AG10803 (cell line): ENCODE results near the gene SIDT2.
A peak's percentile ranks its signal among the peaks of the same experiment; 100 is the strongest.

Source experiments
- DNase-seq: peaks from one replicate; pipeline ENCODE4 v3.0.0; 2010; ENCODE audit warnings: low read depth
- H3K4me3 ChIP-seq: 2 replicates; pipeline ENCODE4 v1.5.1; 2011; ENCODE audit warnings: mild to moderate bottlenecking, low read length, control low read depth
- CTCF ChIP-seq: conservative IDR thresholded peaks from 2 replicates; pipeline ENCODE4 v1.5.1; 2011; ENCODE audit warnings: mild to moderate bottlenecking, low read length, control low read depth, inconsistent platforms

SIDT2 gene

GRCh38 chr11:117219455-117219854 is 40.9 kb downstream of the SIDT2 start:
- no peak for TF ChIP-seq CTCF
- no peak overlapping the region for H3K4me3 ChIP-seq
- DNase-seq, result no peak

GRCh38 chr11:117219995-117220394 is 41.5 kb downstream of the SIDT2 start:
- no peak overlapping the region for H3K4me3 ChIP-seq
- no peak for DNase-seq
- no peak for TF ChIP-seq CTCF

- TF ChIP-seq CTCF, result no peak
- no peak overlapping the region for H3K4me3 ChIP-seq
- DNase-seq, result no peak
Observed at GRCh38 chr11:117220568-117220967, 42.0 kb downstream of the SIDT2 start.

- TF ChIP-seq CTCF, result no peak
- DNase-seq, result no peak
- no peak overlapping the region for H3K4me3 ChIP-seq
Observed at GRCh38 chr11:117220999-117221774, 42.6 kb downstream of the SIDT2 start.

GRCh38 chr11:117221775-117222517 is 43.4 kb downstream of the SIDT2 start:
- DNase-seq, result peak; percentile 29

DNA sequence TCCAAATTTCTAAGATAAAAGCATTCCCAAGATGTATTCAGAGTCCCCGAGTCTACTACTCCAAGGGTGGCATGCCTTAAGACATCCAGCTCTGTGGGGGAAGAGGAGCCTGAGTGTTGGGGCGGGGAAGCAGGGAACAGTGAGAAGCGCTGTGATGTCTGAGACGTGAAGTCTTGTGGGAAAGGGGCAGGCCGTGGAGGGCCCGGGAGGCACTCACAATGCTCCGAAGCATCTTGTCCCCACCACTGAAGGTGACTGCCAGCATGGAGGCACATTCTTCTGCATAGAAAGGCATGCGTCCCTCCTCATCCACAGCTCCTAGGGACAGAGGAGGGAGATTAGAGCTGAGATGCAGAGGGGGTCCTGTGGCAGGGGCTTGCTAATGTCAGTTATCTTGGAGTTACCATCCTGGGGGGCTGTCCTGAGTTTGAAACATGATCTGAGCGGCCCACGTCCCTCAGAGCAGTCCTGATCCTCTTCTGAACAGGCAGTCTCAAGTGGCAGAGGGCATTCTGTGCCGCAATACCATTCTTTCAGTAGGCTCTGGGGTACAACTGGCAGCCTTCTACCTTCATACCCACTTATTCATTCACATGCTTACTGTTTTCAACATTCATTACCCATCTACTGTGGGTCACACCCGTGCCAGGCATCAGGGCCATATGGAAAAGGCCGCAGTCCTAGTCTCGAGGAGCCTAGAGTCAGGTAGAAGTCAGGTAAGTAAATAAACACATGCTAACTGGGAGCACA is 44.6 kb downstream of the SIDT2 start:
- TF ChIP-seq CTCF, result no peak
- DNase-seq, result no peak
- H3K4me3 ChIP-seq, result no peak overlapping the region

More at GRCh38 chr11:117221775-117222517, 43.4 kb downstream of the SIDT2 start:
- no peak overlapping the region for H3K4me3 ChIP-seq
- no peak; the same call in 1 of the 2 replicates for TF ChIP-seq CTCF
